H1 (cell line): ENCODE data around the gene C1QTNF1. TPM values are rescaled to one million over a fixed set of nuclear protein-coding genes. Genes with fewer than 3 reads are reported as not detected.

ENCODE experiments used
- BCL11A ChIP-seq, 2 experiments: IDR thresholded peaks; one replicate each; pipeline ENCODE4 v1.6.1; 2011; ENCODE audit warnings: low read depth in 2 of 2, low read length in 2 of 2, mild to moderate bottlenecking in 2 of 2
- CBX8 ChIP-seq: fragments of 300-800, 300-1000 bp; sonication (generic); IDR thresholded peaks from 2 replicates; pipeline ENCODE4 v1.7.1; 2016; ENCODE audit warnings: low read depth, low read length, borderline replicate concordance
- EGR1 ChIP-seq: IDR thresholded peaks from 2 replicates; pipeline ENCODE4 v1.6.1; 2011; ENCODE audit warnings: low read depth, low read length, borderline replicate concordance
- EZH2 ChIP-seq: fragments of 200-600 bp; sonication (generic); IDR thresholded peaks from 2 replicates; pipeline ENCODE4 v1.7.1; 2012; ENCODE audit warnings: low read depth, mild to moderate bottlenecking, moderate library complexity, low read length, inconsistent platforms; ENCODE audit not compliant: severe bottlenecking
- JUND ChIP-seq: IDR thresholded peaks from 2 replicates; pipeline ENCODE4 v1.6.1; 2011; ENCODE audit warnings: mild to moderate bottlenecking, improper control_type of control experiment, low read length
- polyA plus RNA-seq, 7 experiments: library from polyadenylated mRNA; depleted of rRNA in 3 of 7; stranded (reverse) in 5 of 7; unstranded in 2 of 7; fragments of >200 nt in 5 of 7; fragments of 200-250 nt in 2 of 7; gene quantifications; 1 replicate in 5 of 7; 2 replicates in 1 of 7; 4 replicates in 1 of 7; pipeline versions ENCODE4 v1.2.1 to v1.2.3, GENCODE V29; 2011 to 2013; ENCODE audit warnings: missing spikeins in 2 of 7, mixed read lengths in 2 of 7
- total RNA-seq: library from RNA; stranded (reverse); fragmentation: NEBNext Ultra II Directional; extraction: Animal tissue kit (Norgen Biotek cat#: 25700); gene quantifications from 2 replicates; pipeline ENCODE4 v1.2.1, GENCODE V29; 2021
- TF ChIP-seq, protein P1 (sequence below): fragments of 300-600 bp; sonication (generic); IDR thresholded peaks from 2 replicates; pipeline ENCODE4 v1.7.1; 2012; ENCODE audit warnings: low read length, moderate library complexity, mild to moderate bottlenecking, inconsistent platforms; ENCODE audit not compliant: insufficient replicate concordance
- TF ChIP-seq, protein P2 (sequence below): IDR thresholded peaks from 2 replicates; pipeline ENCODE4 v1.6.1; 2011; ENCODE audit warnings: low read length, improper control_type of control experiment
- TF ChIP-seq, protein P3 (sequence below): IDR thresholded peaks from 2 replicates; pipeline ENCODE4 v1.6.1; 2012; ENCODE audit warnings: low read length, inconsistent platforms

Gene C1QTNF1
- total and polyA plus RNA-seq, 2 of the 8 experiments (the other 6 are each of a cell fraction or from before 2014, with no cell fraction given) = 1.5 to 2.5 TPM

DNA sequence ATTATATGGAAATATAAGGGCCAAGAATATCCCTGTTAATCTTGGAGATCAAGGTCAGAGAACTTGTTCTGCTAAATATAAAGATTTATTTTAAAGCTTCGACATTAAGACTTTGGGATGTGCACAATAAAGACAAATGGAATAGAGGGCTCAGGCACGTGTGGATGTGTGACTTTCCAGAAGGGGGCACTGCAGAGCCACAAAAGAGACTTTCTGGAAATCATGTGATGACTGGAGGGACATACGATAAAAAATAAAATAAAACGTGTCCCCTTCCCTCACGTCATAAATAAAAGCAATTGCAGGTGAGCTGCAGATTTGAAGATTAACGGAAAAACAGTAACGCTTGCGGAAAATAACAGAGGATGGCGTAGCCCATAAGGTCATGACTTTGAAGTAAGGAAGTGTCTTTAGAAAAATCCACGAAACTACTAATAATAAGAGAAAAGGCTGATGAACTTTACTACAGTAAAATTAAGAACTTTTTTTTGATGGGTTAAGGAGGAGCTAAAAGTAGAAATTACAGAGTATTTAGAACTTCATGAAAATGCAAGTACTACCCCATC, 41.2 kb downstream of the C1QTNF1 start (continued):
- TF ChIP-seq, protein P1, sequence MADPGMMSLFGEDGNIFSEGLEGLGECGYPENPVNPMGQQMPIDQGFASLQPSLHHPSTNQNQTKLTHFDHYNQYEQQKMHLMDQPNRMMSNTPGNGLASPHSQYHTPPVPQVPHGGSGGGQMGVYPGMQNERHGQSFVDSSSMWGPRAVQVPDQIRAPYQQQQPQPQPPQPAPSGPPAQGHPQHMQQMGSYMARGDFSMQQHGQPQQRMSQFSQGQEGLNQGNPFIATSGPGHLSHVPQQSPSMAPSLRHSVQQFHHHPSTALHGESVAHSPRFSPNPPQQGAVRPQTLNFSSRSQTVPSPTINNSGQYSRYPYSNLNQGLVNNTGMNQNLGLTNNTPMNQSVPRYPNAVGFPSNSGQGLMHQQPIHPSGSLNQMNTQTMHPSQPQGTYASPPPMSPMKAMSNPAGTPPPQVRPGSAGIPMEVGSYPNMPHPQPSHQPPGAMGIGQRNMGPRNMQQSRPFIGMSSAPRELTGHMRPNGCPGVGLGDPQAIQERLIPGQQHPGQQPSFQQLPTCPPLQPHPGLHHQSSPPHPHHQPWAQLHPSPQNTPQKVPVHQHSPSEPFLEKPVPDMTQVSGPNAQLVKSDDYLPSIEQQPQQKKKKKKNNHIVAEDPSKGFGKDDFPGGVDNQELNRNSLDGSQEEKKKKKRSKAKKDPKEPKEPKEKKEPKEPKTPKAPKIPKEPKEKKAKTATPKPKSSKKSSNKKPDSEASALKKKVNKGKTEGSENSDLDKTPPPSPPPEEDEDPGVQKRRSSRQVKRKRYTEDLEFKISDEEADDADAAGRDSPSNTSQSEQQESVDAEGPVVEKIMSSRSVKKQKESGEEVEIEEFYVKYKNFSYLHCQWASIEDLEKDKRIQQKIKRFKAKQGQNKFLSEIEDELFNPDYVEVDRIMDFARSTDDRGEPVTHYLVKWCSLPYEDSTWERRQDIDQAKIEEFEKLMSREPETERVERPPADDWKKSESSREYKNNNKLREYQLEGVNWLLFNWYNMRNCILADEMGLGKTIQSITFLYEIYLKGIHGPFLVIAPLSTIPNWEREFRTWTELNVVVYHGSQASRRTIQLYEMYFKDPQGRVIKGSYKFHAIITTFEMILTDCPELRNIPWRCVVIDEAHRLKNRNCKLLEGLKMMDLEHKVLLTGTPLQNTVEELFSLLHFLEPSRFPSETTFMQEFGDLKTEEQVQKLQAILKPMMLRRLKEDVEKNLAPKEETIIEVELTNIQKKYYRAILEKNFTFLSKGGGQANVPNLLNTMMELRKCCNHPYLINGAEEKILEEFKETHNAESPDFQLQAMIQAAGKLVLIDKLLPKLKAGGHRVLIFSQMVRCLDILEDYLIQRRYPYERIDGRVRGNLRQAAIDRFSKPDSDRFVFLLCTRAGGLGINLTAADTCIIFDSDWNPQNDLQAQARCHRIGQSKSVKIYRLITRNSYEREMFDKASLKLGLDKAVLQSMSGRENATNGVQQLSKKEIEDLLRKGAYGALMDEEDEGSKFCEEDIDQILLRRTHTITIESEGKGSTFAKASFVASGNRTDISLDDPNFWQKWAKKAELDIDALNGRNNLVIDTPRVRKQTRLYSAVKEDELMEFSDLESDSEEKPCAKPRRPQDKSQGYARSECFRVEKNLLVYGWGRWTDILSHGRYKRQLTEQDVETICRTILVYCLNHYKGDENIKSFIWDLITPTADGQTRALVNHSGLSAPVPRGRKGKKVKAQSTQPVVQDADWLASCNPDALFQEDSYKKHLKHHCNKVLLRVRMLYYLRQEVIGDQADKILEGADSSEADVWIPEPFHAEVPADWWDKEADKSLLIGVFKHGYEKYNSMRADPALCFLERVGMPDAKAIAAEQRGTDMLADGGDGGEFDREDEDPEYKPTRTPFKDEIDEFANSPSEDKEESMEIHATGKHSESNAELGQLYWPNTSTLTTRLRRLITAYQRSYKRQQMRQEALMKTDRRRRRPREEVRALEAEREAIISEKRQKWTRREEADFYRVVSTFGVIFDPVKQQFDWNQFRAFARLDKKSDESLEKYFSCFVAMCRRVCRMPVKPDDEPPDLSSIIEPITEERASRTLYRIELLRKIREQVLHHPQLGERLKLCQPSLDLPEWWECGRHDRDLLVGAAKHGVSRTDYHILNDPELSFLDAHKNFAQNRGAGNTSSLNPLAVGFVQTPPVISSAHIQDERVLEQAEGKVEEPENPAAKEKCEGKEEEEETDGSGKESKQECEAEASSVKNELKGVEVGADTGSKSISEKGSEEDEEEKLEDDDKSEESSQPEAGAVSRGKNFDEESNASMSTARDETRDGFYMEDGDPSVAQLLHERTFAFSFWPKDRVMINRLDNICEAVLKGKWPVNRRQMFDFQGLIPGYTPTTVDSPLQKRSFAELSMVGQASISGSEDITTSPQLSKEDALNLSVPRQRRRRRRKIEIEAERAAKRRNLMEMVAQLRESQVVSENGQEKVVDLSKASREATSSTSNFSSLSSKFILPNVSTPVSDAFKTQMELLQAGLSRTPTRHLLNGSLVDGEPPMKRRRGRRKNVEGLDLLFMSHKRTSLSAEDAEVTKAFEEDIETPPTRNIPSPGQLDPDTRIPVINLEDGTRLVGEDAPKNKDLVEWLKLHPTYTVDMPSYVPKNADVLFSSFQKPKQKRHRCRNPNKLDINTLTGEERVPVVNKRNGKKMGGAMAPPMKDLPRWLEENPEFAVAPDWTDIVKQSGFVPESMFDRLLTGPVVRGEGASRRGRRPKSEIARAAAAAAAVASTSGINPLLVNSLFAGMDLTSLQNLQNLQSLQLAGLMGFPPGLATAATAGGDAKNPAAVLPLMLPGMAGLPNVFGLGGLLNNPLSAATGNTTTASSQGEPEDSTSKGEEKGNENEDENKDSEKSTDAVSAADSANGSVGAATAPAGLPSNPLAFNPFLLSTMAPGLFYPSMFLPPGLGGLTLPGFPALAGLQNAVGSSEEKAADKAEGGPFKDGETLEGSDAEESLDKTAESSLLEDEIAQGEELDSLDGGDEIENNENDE = no peak
- TF ChIP-seq EZH2 = no peak
- TF ChIP-seq CBX8 = no peak
- TF ChIP-seq, protein P2, sequence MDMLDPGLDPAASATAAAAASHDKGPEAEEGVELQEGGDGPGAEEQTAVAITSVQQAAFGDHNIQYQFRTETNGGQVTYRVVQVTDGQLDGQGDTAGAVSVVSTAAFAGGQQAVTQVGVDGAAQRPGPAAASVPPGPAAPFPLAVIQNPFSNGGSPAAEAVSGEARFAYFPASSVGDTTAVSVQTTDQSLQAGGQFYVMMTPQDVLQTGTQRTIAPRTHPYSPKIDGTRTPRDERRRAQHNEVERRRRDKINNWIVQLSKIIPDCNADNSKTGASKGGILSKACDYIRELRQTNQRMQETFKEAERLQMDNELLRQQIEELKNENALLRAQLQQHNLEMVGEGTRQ = peak; percentile 45
- TF ChIP-seq EGR1 = no peak
- no peak for TF ChIP-seq JUND
- TF ChIP-seq, protein P3, sequence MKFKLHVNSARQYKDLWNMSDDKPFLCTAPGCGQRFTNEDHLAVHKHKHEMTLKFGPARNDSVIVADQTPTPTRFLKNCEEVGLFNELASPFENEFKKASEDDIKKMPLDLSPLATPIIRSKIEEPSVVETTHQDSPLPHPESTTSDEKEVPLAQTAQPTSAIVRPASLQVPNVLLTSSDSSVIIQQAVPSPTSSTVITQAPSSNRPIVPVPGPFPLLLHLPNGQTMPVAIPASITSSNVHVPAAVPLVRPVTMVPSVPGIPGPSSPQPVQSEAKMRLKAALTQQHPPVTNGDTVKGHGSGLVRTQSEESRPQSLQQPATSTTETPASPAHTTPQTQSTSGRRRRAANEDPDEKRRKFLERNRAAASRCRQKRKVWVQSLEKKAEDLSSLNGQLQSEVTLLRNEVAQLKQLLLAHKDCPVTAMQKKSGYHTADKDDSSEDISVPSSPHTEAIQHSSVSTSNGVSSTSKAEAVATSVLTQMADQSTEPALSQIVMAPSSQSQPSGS = no peak
- no peak for TF ChIP-seq BCL11A (IDR thresholded peaks at IDR 0.05; ENCODE audit: low read depth in 2 of 2, low read length in 2 of 2)
